ENCODE data around the gene SLC9A9.

DNA sequence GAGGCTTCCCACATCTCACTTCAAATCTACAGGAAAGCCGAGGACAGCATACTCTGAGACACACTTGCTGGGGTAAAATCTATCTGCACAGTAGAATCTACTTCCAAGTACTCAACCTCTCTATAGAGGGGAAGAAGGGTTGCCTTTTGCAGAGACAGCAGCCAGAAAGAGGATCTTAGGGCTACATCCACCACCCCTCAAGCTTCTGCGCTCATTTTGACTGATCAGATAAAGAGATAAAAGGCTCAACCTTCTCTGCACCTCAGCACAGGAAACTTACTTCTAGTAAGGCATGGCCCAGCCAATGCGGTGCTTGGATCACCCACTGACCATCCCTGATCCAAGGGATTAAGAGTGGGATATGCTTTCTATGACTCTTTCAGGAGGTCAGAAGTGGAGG is 6.9 kb upstream of the SLC9A9 start:
- TF ChIP-seq CTCF (IDR thresholded peaks at IDR 0.05) = no peak
- TF ChIP-seq POLR2A (IDR thresholded peaks at IDR 0.05) = no peak

Data from right lobe of liver (tissue), 4 donors.